Measurements from ENCODE around the gene GABBR1.

GRCh38 chr6:29566856-29567255, 66.1 kb downstream of the GABBR1 start:
- TF ChIP-seq CTCF (IDR thresholded peaks at IDR 0.05) (no peak), EP300 (IDR thresholded peaks at IDR 0.05) (no peak)

Data from esophagus muscularis mucosa (tissue), 3 donors.